ENCODE results near the gene ELMO2. TPM values are rescaled to one million over a fixed set of nuclear protein-coding genes. Genes with fewer than 3 reads are reported as not detected.

ELMO2 gene
- total RNA-seq, 1 donor from 2014 or later = 45.6 TPM

DNA sequence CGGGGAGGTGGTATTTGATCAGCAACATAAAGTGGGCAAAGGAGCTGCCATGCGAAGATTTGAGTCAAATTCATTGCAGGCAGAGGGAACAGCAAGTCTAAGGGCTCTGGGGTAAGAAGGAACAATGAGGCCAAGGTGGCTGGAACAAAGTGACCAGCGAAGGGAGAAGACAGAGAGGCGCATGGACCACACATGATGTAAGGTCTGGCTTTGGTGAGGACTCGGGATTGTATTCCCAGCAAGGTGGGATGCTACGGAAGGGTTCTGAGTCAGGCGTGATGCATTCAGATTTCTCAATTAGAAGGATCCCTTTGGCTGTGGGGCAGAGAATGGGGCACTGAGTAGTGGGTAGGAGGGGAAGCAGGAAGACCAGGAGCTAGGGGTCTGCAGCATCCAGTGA lies 67.4 kb downstream of the ELMO2 start:
- ATAC-seq (ENCODE audit: low read depth) = no peak
- ChIA-PET POLR2A (no interaction called here), CTCF (interaction anchor here (1.0 kb wide), 1 partner anchor 8 kb away, joined by 3 read pairs; no protein-coding TSS in a partner anchor)
- TF ChIP-seq, protein P1, sequence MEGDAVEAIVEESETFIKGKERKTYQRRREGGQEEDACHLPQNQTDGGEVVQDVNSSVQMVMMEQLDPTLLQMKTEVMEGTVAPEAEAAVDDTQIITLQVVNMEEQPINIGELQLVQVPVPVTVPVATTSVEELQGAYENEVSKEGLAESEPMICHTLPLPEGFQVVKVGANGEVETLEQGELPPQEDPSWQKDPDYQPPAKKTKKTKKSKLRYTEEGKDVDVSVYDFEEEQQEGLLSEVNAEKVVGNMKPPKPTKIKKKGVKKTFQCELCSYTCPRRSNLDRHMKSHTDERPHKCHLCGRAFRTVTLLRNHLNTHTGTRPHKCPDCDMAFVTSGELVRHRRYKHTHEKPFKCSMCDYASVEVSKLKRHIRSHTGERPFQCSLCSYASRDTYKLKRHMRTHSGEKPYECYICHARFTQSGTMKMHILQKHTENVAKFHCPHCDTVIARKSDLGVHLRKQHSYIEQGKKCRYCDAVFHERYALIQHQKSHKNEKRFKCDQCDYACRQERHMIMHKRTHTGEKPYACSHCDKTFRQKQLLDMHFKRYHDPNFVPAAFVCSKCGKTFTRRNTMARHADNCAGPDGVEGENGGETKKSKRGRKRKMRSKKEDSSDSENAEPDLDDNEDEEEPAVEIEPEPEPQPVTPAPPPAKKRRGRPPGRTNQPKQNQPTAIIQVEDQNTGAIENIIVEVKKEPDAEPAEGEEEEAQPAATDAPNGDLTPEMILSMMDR (IDR thresholded peaks at IDR 0.05) = no peak
- H3K27me3 Mint-ChIP-seq = peaks cover 44% of the 10 kb centered on the region
- peaks cover 10% of the 10 kb centered on the region for H3K4me1 Mint-ChIP-seq
- intact Hi-C loops (cut with micrococcal nuclease) = no loop called here
- no peaks in the 10 kb centered on the region for H3K9me3 Mint-ChIP-seq
- no peak overlapping the region for H3K4me3 Mint-ChIP-seq
- H3K27ac Mint-ChIP-seq = no peak overlapping the region
- H3K36me3 Mint-ChIP-seq (ENCODE audit: low read depth) = no peaks in the 10 kb centered on the region
- no peak for DNase-seq

DNA sequence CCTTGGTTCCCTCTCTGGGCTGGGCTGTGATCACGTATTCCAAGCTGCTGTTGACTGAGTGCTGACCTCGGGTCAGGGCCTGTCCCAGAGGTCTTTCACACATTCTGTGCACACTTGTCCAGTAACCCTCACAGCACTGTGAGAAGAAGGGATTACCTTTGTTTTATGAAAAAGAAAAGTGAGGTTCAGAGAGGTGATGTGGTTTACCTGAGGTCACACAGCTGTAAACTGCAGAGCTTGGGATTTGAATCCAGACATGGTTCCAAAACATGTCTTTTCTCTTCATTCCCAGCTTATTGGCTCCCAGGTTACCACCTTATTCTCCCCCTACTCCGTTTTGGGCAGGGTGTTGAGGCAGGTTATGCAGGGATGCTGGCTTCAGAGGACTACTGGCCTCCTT lies 69.7 kb downstream of the ELMO2 start:
- ATAC-seq (ENCODE audit: low read depth) (no peak), DNase-seq (no peak)
- no peaks in the 10 kb centered on the region for H3K4me1 Mint-ChIP-seq
- no peak overlapping the region for H3K27ac Mint-ChIP-seq
- TF ChIP-seq, protein P1 (IDR thresholded peaks at IDR 0.05) = no peak
- CTCF ChIA-PET = no interaction called here
- peaks cover 45% of the 10 kb centered on the region for H3K27me3 Mint-ChIP-seq
- no peaks in the 10 kb centered on the region for H3K36me3 Mint-ChIP-seq (ENCODE audit: low read depth)
- H3K9me3 Mint-ChIP-seq = no peaks in the 10 kb centered on the region
- intact Hi-C loops (cut with micrococcal nuclease) = no loop called here
- POLR2A ChIA-PET = no interaction called here
- H3K4me3 Mint-ChIP-seq = no peak overlapping the region

DNA sequence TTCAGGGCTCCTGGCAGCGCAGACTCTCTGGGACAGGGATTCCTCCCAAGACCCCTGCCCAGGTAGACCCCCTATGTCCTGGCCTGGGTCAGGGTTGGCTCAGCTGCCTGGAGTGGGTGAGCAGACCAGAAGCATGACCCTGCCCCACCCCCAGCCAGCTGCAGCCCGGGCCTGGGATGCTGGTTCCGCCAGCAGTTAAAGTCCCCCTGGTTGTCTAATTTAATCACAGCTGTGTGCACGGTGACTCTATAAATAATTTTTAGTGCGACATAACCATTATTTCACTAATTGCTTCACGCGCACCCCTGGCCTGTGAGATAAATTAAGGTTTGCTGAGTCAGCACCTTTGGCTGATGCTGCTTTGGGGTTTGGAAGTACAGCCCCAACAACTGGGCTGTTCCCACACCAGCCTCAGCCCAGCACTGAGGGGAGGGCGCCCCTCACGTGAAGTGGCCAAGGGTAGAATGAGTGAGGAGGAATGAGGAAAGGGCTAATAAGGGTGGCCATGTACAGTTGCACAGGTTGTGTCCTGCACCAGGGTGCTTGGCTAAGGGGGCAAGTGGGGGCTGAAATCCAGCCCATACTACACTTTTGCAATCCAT lies 72.0 kb downstream of the ELMO2 start:
- intact Hi-C loops (cut with micrococcal nuclease) = no loop called here
- H3K9me3 Mint-ChIP-seq = no peaks in the 10 kb centered on the region
- H3K36me3 Mint-ChIP-seq (ENCODE audit: low read depth) = no peaks in the 10 kb centered on the region
- no peak overlapping the region for H3K27ac Mint-ChIP-seq
- ChIA-PET CTCF (no interaction called here), POLR2A (no interaction called here)
- no peak overlapping the region for H3K4me3 Mint-ChIP-seq
- ATAC-seq (ENCODE audit: low read depth) (no peak), DNase-seq (no peak)
- peaks cover 48% of the 10 kb centered on the region for H3K27me3 Mint-ChIP-seq
- peaks cover 4% of the 10 kb centered on the region for H3K4me1 Mint-ChIP-seq
- TF ChIP-seq, protein P1 (IDR thresholded peaks at IDR 0.05) = no peak

DNA sequence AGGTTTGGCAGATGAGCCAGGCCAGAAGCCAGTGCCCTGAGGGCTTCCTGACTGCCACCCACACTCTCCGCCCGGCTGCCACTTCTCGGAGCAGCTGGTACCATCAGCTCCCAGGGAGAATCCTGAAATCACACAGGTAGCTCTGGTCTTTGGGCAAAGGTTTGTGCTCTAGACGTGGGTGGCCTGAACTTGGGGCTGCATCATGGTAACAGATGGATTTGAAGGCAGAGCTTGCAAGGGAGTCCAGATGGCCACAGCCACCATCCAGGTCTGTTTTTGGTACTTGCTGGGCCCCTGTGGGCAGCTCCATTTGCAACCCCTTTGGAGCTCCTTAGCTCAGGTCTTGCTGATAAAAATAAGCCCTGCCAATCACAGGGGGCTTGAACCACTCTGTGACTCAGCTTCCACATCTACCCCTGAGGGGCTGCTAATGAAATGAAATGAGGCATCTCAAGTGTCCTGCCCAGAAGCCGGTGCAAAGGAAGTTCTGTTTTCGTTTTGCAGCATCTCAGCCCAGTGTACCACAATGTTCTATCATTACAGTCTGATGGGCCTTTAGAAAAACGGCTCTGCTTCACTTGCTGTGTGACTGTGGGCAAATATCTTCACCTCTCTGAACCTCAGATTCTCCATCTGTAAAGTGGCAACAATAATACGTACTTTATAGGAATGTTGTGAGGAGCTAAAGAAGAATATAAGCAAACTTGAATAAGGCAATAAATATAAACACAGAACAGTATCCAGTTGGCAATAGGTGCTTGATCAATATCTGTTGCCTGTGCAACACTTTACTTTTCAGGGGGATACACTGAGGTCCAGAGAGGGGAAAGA lies 73.0 kb downstream of the ELMO2 start:
- ATAC-seq (ENCODE audit: low read depth) (no peak), DNase-seq (no peak)
- ChIA-PET CTCF (no interaction called here), POLR2A (no interaction called here)
- H3K4me1 Mint-ChIP-seq = peaks cover 4% of the 10 kb centered on the region
- intact Hi-C loops (cut with micrococcal nuclease) = no loop called here
- H3K36me3 Mint-ChIP-seq (ENCODE audit: low read depth) = no peaks in the 10 kb centered on the region
- no peaks in the 10 kb centered on the region for H3K9me3 Mint-ChIP-seq
- no peak overlapping the region for H3K4me3 Mint-ChIP-seq
- TF ChIP-seq, protein P1 (IDR thresholded peaks at IDR 0.05) = no peak
- H3K27me3 Mint-ChIP-seq = peaks cover 39% of the 10 kb centered on the region
- no peak overlapping the region for H3K27ac Mint-ChIP-seq

DNA sequence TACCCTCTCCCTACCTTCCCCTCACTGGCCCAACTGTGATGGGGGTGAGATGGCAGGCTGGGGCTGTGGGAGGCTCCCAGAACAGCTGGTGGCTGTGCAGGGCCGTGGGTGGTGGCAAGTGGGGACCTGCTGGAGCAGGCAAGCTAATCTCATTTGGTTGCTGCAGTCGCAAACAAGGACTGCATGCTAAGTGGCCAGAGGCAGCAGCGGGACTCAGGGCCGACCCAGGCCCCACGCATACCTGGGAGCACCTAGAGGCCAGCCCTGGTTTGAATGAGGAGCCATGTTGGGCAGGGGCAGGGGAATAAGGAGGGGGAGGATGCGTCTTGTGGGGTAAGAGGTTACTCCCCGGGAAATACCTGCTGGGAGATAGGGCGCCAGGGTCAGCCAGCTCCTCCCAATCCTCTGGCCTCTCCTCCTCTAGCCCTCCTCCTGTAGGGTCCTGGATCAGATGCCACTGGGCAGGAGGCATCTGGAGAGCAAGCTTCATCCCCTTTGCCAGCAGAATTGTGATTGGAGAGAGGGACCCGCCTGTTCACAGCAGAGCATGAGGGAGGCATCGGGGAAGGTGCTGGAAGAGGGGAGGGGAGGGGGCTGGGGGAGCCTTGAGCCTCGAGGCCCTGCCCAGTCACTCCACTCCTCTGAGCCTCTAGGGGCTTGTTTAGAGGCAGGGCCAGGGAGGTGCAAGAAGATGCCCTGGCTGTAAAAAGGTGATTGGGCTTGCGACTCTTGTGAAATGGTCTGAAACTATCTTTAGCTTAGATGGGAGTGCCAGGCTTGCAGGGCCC lies 73.8 kb downstream of the ELMO2 start:
- Mint-ChIP-seq H3K4me3 (no peak overlapping the region), H3K9me3 (no peaks in the 10 kb centered on the region), H3K4me1 (peaks cover 4% of the 10 kb centered on the region), H3K36me3 (ENCODE audit: low read depth) (no peaks in the 10 kb centered on the region), H3K27me3 (peaks cover 39% of the 10 kb centered on the region), H3K27ac (no peak overlapping the region)
- TF ChIP-seq, protein P1 (IDR thresholded peaks at IDR 0.05) = no peak
- POLR2A ChIA-PET = no interaction called here
- intact Hi-C loops (cut with micrococcal nuclease) = no loop called here
- CTCF ChIA-PET = no interaction called here
- DNase-seq (no peak), ATAC-seq (ENCODE audit: low read depth) (no peak)

Measured in activated B cell treated with CpG ODN at 0.5 μM for 24 hours (primary cell).